Right atrium auricular region (tissue), 2 donors: ENCODE data around the gene C1orf185. TPM values are rescaled to one million over a fixed set of nuclear protein-coding genes. Genes with fewer than 3 reads are reported as not detected.
"Not testable (repeated sequence)": the region's sequence is repeated elsewhere in the genome, so short reads cannot be mapped to it uniquely, and the experiment has no call there.

Source experiments
- DNase-seq: peaks from one replicate; pipeline ENCODE4 v3.0.0-alpha.2; 2019; ENCODE audit warnings: low spot score
- H3K27ac ChIP-seq, 2 donors: fragments of 200-600 bp; sonication (generic); 1 replicate in 1 of 2; 2 replicates in 1 of 2; pipeline ENCODE4 v1.5.1; 2016 to 2019
- H3K27me3 ChIP-seq, 2 donors: fragments of 200-600 bp; sonication (generic); one replicate each; pipeline versions ENCODE4 v1.5.1 to v1.6.0; 2017 to 2019
- H3K36me3 ChIP-seq: fragments of 200-600 bp; sonication (generic); one replicate; pipeline ENCODE4 v1.5.1; 2016
- H3K4me1 ChIP-seq, 2 donors: fragments of 200-600 bp; sonication (generic); one replicate each; pipeline versions ENCODE4 v1.5.1 to v1.6.0; 2017 to 2019
- H3K4me3 ChIP-seq, 2 donors: fragments of 200-600 bp; sonication (generic); 1 replicate in 1 of 2; 2 replicates in 1 of 2; pipeline ENCODE4 v1.5.1; 2017 to 2019; ENCODE audit warnings: mild to moderate bottlenecking in 1 of 2, moderate library complexity in 1 of 2
- H3K9me3 ChIP-seq, 2 donors: fragments of 200-600 bp; sonication (generic); one replicate each; pipeline ENCODE4 v1.5.1; 2019
- CTCF ChIP-seq, 2 donors: fragments of 200-600 bp; sonication (generic); IDR thresholded peaks; one replicate each; pipeline ENCODE4 v1.5.1; 2019; ENCODE audit warnings: antibody characterized with exemption in 2 of 2
- total RNA-seq, 2 donors: library from RNA; depleted of rRNA; stranded (reverse); fragments of >200 nt; gene quantifications; one replicate each; pipeline ENCODE4 v1.1.0, GENCODE V29; 2016

The C1orf185 gene
- total RNA-seq, 2 donors from 2014 or later: not detected

GRCh38 chr1:51165540-51165939 lies 63.5 kb downstream of the C1orf185 start:
- Histone ChIP-seq H3K4me3 (no peak overlapping the region), H3K36me3 (no peaks in the 10 kb centered on the region), H3K27ac (no peak overlapping the region), H3K9me3 (no peaks in the 10 kb centered on the region), H3K27me3 (no peaks in the 10 kb centered on the region), H3K4me1 (no peaks in the 10 kb centered on the region)
- no peak for TF ChIP-seq CTCF (IDR thresholded peaks at IDR 0.05)
- DNase-seq: no peak

GRCh38 chr1:51168266-51168845 lies 66.3 kb downstream of the C1orf185 start:
- Histone ChIP-seq H3K4me3 (no peak overlapping the region), H3K4me1 (no peaks in the 10 kb centered on the region), H3K27me3 (no peaks in the 10 kb centered on the region), H3K27ac (no peak overlapping the region), H3K36me3 (no peaks in the 10 kb centered on the region), H3K9me3 (no peaks in the 10 kb centered on the region)
- TF ChIP-seq CTCF (IDR thresholded peaks at IDR 0.05): no peak
- DNase-seq: no peak

GRCh38 chr1:51168936-51169335 lies 66.9 kb downstream of the C1orf185 start:
- H3K27me3 ChIP-seq: no peaks in the 10 kb centered on the region
- no peak overlapping the region for H3K27ac ChIP-seq
- H3K4me3 ChIP-seq: no peak overlapping the region
- H3K9me3 ChIP-seq: no peaks in the 10 kb centered on the region
- TF ChIP-seq CTCF (IDR thresholded peaks at IDR 0.05): no peak
- H3K4me1 ChIP-seq: no peaks in the 10 kb centered on the region
- no peaks in the 10 kb centered on the region for H3K36me3 ChIP-seq
- DNase-seq: no peak

GRCh38 chr1:51170342-51170741 lies 68.3 kb downstream of the C1orf185 start:
- Histone ChIP-seq H3K4me3 (no peak overlapping the region), H3K27ac (no peak overlapping the region), H3K27me3 (no peaks in the 10 kb centered on the region), H3K4me1 (no peaks in the 10 kb centered on the region), H3K36me3 (no peaks in the 10 kb centered on the region), H3K9me3 (no peaks in the 10 kb centered on the region)
- no peak for DNase-seq
- no peak for TF ChIP-seq CTCF (IDR thresholded peaks at IDR 0.05)

- TF ChIP-seq CTCF (IDR thresholded peaks at IDR 0.05): no peak
- Histone ChIP-seq H3K36me3 (no peaks in the 10 kb centered on the region), H3K27me3 (no peaks in the 10 kb centered on the region), H3K27ac (no peak overlapping the region), H3K9me3 (no peaks in the 10 kb centered on the region), H3K4me3 (no peak overlapping the region), H3K4me1 (no peaks in the 10 kb centered on the region)
- DNase-seq: no peak
These were observed 70.8 kb downstream of the C1orf185 start for GRCh38 chr1:51172811-51173210.

- H3K27me3 ChIP-seq: no peaks in the 10 kb centered on the region
- H3K27ac ChIP-seq: no peak overlapping the region
- TF ChIP-seq CTCF (IDR thresholded peaks at IDR 0.05): no peak
- H3K36me3 ChIP-seq: no peaks in the 10 kb centered on the region
- H3K4me1 ChIP-seq: no peaks in the 10 kb centered on the region
- no peak overlapping the region for H3K4me3 ChIP-seq
- DNase-seq: no peak
- H3K9me3 ChIP-seq: no peaks in the 10 kb centered on the region
These were observed 73.2 kb downstream of the C1orf185 start for GRCh38 chr1:51175278-51175677.

GRCh38 chr1:51177988-51178387 lies 76.0 kb downstream of the C1orf185 start:
- H3K36me3 ChIP-seq, H3K27ac ChIP-seq, H3K4me3 ChIP-seq, DNase-seq, H3K9me3 ChIP-seq, H3K4me1 ChIP-seq, H3K27me3 ChIP-seq: not testable (repeated sequence)
